Stimulated activated CD4-positive, alpha-beta T cell treated with anti-CD3 and anti-CD28 coated beads, Interleukin-15, amount 100 ng/mL, for 1 hour (primary cell): ENCODE results near the gene ZNG1C.
"Not testable (repeated sequence)": the region's sequence is repeated elsewhere in the genome, so short reads cannot be mapped to it uniquely, and the experiment has no call there.

Source experiments
- DNase-seq, 2 donors: peaks; one replicate each; pipeline ENCODE4 v3.0.0-alpha.2; 2020; ENCODE audit warnings: low read depth in 1 of 2, low spot score in 1 of 2

ZNG1C gene

GRCh38 chr9:68342265-68343025, 100.7 kb downstream of the ZNG1C start:
- not testable (repeated sequence) for DNase-seq

GRCh38 chr9:68343242-68343641, 101.5 kb downstream of the ZNG1C start:
- DNase-seq = not testable (repeated sequence)

- DNase-seq = not testable (repeated sequence)
Measured at GRCh38 chr9:68343992-68344391, 102.2 kb downstream of the ZNG1C start.
